Measurements from ENCODE around the gene OR52E4. TPM values are rescaled to one million over a fixed set of nuclear protein-coding genes. Genes with fewer than 3 reads are reported as not detected.

The OR52E4 gene
- total RNA-seq, 4 donors from 2014 or later, result not detected

DNA sequence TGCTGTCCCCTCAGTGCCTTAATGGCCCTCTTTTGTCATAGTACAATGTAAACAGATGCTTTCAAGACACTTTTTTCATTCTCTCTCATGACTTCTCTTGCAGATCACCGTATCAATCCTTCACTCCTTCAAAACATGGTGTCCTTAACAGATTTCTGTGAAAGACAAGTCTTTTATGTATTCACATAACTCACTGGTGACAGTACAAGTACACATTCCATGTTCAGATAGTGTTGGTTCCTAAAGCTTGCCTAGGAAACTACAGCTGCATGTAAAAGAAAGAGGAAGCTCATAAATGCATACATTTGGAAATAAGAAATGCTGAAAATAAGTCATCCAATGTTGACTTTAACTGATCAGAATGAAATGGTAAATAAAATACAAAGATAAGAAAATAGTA lies 33.7 kb upstream of the OR52E4 start:
- 32 to 53% methylated on average over 1 of the region's 1 CpG for WGBS, 2 donors
- no peak overlapping the region for H3K27ac ChIP-seq
- no peaks in the 10 kb centered on the region for H3K27me3 ChIP-seq
- peaks cover 0 to 3% (median 0%) of the 10 kb centered on the region in 4 donors for H3K9me3 ChIP-seq
- no peak overlapping the region for H3K4me3 ChIP-seq
- TF ChIP-seq, protein P1, sequence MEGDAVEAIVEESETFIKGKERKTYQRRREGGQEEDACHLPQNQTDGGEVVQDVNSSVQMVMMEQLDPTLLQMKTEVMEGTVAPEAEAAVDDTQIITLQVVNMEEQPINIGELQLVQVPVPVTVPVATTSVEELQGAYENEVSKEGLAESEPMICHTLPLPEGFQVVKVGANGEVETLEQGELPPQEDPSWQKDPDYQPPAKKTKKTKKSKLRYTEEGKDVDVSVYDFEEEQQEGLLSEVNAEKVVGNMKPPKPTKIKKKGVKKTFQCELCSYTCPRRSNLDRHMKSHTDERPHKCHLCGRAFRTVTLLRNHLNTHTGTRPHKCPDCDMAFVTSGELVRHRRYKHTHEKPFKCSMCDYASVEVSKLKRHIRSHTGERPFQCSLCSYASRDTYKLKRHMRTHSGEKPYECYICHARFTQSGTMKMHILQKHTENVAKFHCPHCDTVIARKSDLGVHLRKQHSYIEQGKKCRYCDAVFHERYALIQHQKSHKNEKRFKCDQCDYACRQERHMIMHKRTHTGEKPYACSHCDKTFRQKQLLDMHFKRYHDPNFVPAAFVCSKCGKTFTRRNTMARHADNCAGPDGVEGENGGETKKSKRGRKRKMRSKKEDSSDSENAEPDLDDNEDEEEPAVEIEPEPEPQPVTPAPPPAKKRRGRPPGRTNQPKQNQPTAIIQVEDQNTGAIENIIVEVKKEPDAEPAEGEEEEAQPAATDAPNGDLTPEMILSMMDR (IDR thresholded peaks at IDR 0.05), result no peak
- TF ChIP-seq POLR2A (IDR thresholded peaks at IDR 0.05), result no peak
- no peak for TF ChIP-seq EP300 (IDR thresholded peaks at IDR 0.05)
- no peaks in the 10 kb centered on the region for H3K4me1 ChIP-seq
- no peak for DNase-seq (ENCODE audit: low spot score in 2 of 2)
- H3K36me3 ChIP-seq, result no peaks in the 10 kb centered on the region

DNA sequence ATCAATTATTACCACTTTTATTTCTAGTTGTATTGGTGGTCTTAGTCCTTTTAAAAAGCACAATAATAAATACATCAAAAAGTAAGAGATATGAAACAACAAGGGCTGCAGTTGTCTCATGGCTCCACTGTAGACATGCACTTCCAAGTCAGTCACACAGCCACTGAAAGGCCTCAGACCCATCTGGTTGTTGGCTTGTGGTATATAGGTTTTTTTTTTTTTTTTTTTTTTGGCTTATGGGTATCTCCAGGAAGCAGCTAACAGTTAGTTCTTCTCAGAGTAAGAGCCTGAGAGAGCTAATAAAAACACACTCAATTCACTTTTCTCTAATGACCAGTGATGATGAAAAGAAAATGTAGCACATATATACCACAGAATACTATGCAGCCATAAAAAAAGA lies 32.7 kb upstream of the OR52E4 start:
- H3K27me3 ChIP-seq, result no peaks in the 10 kb centered on the region
- TF ChIP-seq EP300 (IDR thresholded peaks at IDR 0.05), result no peak
- TF ChIP-seq, protein P1 (IDR thresholded peaks at IDR 0.05), result no peak
- TF ChIP-seq POLR2A (IDR thresholded peaks at IDR 0.05), result no peak
- H3K4me3 ChIP-seq, result no peak overlapping the region
- DNase-seq (ENCODE audit: low spot score in 2 of 2), result no peak
- H3K36me3 ChIP-seq, result no peaks in the 10 kb centered on the region
- H3K27ac ChIP-seq, result no peak overlapping the region
- no peaks in the 10 kb centered on the region for H3K4me1 ChIP-seq
- H3K9me3 ChIP-seq, result peaks cover 0 to 11% (median 0%) of the 10 kb centered on the region in 4 donors

DNA sequence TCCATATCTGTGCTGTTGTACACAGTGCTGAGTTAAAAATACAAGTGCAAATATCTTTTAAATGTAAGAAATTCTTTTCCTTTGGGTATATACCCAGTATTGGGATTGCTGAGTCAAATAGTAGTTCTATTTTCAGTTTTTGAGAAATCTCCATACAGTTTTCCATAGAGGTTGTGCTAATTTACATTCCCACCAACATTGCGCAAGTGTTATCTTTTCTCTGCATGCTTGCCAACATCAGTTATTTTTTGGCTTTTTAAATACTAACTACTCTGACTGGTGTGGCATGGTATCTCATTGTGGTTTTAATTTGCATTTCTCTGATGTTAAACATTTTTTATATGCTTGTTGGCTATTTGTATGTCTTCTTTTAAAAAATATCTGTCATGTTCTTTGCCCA lies 29.4 kb upstream of the OR52E4 start:
- 88 to 96% methylated on average over 1 of the region's 1 CpG for WGBS, 2 donors
- H3K9me3 ChIP-seq, result peaks cover 0 to 15% (median 2%) of the 10 kb centered on the region in 4 donors
- H3K4me1 ChIP-seq, result no peaks in the 10 kb centered on the region
- no peaks in the 10 kb centered on the region for H3K27me3 ChIP-seq
- DNase-seq (ENCODE audit: low spot score in 2 of 2), result no peak
- no peak overlapping the region for H3K27ac ChIP-seq
- H3K36me3 ChIP-seq, result no peaks in the 10 kb centered on the region
- TF ChIP-seq, protein P1 (IDR thresholded peaks at IDR 0.05), result no peak
- no peak for TF ChIP-seq EP300 (IDR thresholded peaks at IDR 0.05)
- TF ChIP-seq POLR2A (IDR thresholded peaks at IDR 0.05), result no peak
- H3K4me3 ChIP-seq, result no peak overlapping the region

DNA sequence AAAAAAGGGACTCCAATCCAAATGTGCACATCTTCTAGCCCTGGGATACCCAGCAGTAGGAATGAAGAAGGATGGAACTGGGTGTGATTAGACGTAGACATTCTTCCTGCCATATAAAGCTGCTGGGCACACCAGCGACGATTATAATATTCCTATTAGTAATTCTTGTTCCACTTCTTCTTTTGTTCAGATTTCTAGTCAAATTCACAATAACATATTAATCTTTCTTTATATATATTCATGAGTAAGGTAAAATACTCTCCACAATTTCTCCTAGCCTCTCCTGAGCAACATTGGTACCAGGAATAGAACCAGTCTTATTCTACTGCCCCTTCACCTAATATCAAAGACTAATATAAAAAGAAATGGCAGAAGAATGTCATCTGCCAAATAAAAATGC lies 22.8 kb upstream of the OR52E4 start, which contains the start of gene OR52E8:
TSS of gene OR52E8 (minus strand) at position 101 of the 400 bp plus-strand sequence. CDS start at position 101, 0 bp downstream.
- Histone ChIP-seq H3K27ac (no peak within 1 kb of the TSS), H3K27me3 (no peaks in the 10 kb centered on the region), H3K4me3 (no peak within 1 kb of the TSS), H3K36me3 (no peaks in the 10 kb centered on the region), H3K4me1 (no peaks in the 10 kb centered on the region), H3K9me3 (peaks cover 0 to 5% (median 2%) of the 10 kb centered on the region in 4 donors)
- TF ChIP-seq POLR2A (IDR thresholded peaks at IDR 0.05) (no peak), EP300 (IDR thresholded peaks at IDR 0.05) (no peak)
- TF ChIP-seq, protein P1 (IDR thresholded peaks at IDR 0.05), result no peak
- no peak for DNase-seq (ENCODE audit: low spot score in 2 of 2)
- 96% methylated on average over 3 of the region's 3 CpGs for WGBS, 2 donors

DNA sequence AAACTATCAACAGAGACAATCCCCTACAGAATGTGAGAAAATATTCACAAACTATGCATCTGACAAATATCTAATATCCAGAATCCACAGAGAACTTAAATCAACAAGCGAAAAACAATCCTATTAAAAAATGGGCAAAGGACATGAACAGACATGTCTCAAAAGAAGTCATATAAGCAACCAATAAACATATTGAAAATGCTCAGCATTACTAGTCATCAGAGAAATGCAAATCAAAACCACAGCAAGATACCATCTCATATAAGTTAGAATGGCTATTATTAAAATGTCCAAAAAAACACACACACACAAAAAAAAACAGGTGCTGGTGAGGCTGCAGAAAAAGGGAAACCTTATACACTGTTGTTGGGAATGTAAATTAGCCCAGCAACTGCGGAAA lies 14.6 kb upstream of the OR52E4 start:
- 78 to 96% methylated on average over 2 of the region's 2 CpGs for WGBS, 2 donors

More for the DNA sequence above, 14.6 kb upstream of the OR52E4 start:
- H3K4me3 ChIP-seq, result no peak overlapping the region
- H3K4me1 ChIP-seq, result no peaks in the 10 kb centered on the region
- TF ChIP-seq, protein P1 (IDR thresholded peaks at IDR 0.05), result no peak
- TF ChIP-seq EP300 (IDR thresholded peaks at IDR 0.05) (no peak), POLR2A (IDR thresholded peaks at IDR 0.05) (no peak)
- H3K27me3 ChIP-seq, result no peaks in the 10 kb centered on the region
- peaks cover 0 to 6% (median 0%) of the 10 kb centered on the region in 4 donors for H3K9me3 ChIP-seq
- DNase-seq (ENCODE audit: low spot score in 2 of 2), result no peak
- no peaks in the 10 kb centered on the region for H3K36me3 ChIP-seq
- no peak overlapping the region for H3K27ac ChIP-seq

Data from tibial nerve (tissue), 4 donors.